Activated naive CD8-positive, alpha-beta T cell treated with anti-CD3 and anti-CD28 coated beads, Interleukin-2, amount 50 U/mL, for 24 hours (primary cell): Measurements from ENCODE around the gene DDX1.

Experiments
- ATAC-seq: fragments of 150-1000 bp; cut with Tn5 transposase; one replicate; pipeline ENCODE4 v1.10.0; 2021
- DNase-seq: peaks from one replicate; pipeline ENCODE4 v3.0.0; 2021
- H3K27ac Mint-ChIP-seq: one replicate; pipeline ENCODE4 v1.8.0; 2021; ENCODE audit warnings: mild to moderate bottlenecking, mixed read lengths
- H3K27me3 Mint-ChIP-seq: one replicate; pipeline ENCODE4 v1.8.0; 2021; ENCODE audit warnings: mixed read lengths
- H3K36me3 Mint-ChIP-seq: one replicate; pipeline ENCODE4 v1.8.0; 2021; ENCODE audit warnings: low read depth, mixed read lengths
- H3K4me1 Mint-ChIP-seq: one replicate; pipeline ENCODE4 v1.8.0; 2021; ENCODE audit warnings: mixed read lengths
- H3K4me3 Mint-ChIP-seq: one replicate; pipeline ENCODE4 v1.8.0; 2021; ENCODE audit warnings: mild to moderate bottlenecking, moderate library complexity, mixed read lengths
- H3K9me3 Mint-ChIP-seq: one replicate; pipeline ENCODE4 v1.8.0; 2021; ENCODE audit warnings: mixed read lengths

DDX1 gene

GRCh38 chr2:15633043-15633970, 41.6 kb downstream of the DDX1 start:
- H3K27ac Mint-ChIP-seq: peak overlapping the region; percentile 6
- no peak for ATAC-seq
- no peaks in the 10 kb centered on the region for H3K4me1 Mint-ChIP-seq
- no peaks in the 10 kb centered on the region for H3K9me3 Mint-ChIP-seq
- H3K36me3 Mint-ChIP-seq: peaks cover 22% of the 10 kb centered on the region
- DNase-seq: no peak
- no peaks in the 10 kb centered on the region for H3K27me3 Mint-ChIP-seq
- no peak overlapping the region for H3K4me3 Mint-ChIP-seq

DNA sequence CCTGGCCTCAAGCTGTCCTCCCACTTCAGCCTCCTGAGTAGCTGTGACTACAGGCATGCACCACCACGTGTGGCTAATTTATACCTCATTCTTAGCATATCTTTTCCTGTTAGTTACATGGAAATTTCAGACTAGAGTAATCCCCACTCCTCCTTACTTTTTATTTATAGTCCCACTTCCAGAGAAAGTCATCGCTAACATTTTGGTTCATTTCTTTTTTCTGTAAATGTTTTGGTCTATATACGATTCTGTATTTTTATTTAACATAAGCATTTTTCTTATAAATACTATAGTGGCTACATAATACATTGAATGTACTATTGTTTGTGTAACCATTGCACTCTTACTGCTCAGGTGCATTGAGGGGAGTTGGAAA, 42.3 kb downstream of the DDX1 start:
- peaks cover 23% of the 10 kb centered on the region for H3K36me3 Mint-ChIP-seq
- H3K4me1 Mint-ChIP-seq: no peaks in the 10 kb centered on the region
- no peak overlapping the region for H3K27ac Mint-ChIP-seq
- DNase-seq (no peak), ATAC-seq (no peak)
- no peak overlapping the region for H3K4me3 Mint-ChIP-seq
- no peaks in the 10 kb centered on the region for H3K9me3 Mint-ChIP-seq
- no peaks in the 10 kb centered on the region for H3K27me3 Mint-ChIP-seq

DNA sequence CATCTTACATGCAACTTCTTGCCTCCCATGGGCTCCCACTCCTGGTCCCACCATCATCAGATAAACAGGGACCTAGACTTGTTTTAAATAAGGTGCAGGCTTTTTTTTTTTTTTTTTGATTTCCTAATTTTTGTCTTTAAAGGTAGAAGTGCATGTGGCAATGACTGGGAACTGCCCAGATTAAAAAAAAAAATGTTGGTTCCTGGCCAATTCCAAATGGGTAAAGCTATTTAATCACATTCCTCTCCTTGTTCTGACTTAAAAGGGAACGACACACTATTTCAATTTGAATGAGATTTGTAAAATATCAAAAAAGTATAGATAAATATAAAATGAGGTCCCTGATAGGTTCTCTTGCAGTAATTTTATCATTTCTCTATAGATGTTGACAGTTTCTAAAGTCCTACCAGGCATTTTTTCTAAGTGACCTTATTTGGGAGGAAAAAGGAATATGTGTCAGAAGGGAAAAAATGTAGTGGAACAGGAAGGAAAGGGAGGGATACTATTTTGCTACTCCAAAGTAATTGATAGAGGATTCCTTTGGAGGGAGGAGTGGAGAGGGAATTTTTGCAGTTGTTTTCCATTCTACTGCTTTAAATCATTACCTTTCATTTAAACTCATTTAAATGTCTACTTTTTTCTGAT, 43.3 kb downstream of the DDX1 start:
- H3K9me3 Mint-ChIP-seq: no peaks in the 10 kb centered on the region
- H3K27me3 Mint-ChIP-seq: no peaks in the 10 kb centered on the region
- no peak for ATAC-seq
- peaks cover 25% of the 10 kb centered on the region for H3K36me3 Mint-ChIP-seq
- no peak overlapping the region for H3K4me3 Mint-ChIP-seq
- no peak for DNase-seq
- peak overlapping the region; percentile 27 for H3K27ac Mint-ChIP-seq
- peaks cover 3% of the 10 kb centered on the region for H3K4me1 Mint-ChIP-seq

DNA sequence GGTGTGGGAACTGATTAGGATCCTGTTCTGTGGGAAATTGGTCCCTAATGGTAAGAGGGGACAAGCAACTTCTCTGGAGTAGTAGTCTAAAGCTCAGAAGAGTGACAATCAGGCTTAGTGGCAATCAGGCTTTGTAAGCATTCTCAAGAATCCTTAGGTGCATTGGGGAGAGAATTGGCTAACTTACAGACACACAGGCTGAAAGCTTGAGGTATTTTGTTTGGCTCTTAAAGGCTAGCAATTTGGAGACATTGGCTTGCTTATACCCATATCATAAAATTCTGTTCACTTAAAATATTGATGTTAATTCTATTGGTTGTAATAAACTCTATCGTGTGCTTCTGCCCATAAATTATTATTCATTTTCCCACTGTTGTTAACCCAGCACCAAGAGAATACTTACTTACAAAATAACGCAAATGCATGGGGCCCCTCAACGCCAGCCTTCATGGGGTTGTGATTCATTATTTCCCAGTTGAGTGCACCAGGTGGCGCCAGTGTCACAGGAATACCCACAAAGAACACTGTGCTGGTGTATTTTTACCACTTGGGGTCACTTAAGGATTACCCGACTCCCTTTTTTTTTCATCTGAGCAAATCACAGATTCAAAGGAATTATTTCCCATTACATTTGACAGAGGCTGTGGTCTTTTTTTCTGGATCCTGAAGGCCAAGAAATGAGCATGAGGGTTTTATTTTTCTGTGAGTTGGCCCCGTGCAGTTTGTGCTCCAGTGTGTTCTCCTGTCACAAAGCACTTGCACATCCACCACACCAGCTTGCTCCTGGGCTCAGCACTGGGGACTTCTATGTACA, 45.5 kb downstream of the DDX1 start:
- Mint-ChIP-seq H3K27me3 (no peaks in the 10 kb centered on the region), H3K9me3 (peaks cover 6% of the 10 kb centered on the region), H3K4me1 (peaks cover 3% of the 10 kb centered on the region), H3K36me3 (peaks cover 28% of the 10 kb centered on the region), H3K27ac (no peak overlapping the region), H3K4me3 (no peak overlapping the region)
- peak; percentile 52 for DNase-seq
- peak; percentile 85 for ATAC-seq

GRCh38 chr2:15638720-15639119, 47.1 kb downstream of the DDX1 start:
- Mint-ChIP-seq H3K4me3 (no peak overlapping the region), H3K27ac (no peak overlapping the region), H3K36me3 (peaks cover 28% of the 10 kb centered on the region), H3K9me3 (peaks cover 6% of the 10 kb centered on the region), H3K4me1 (peaks cover 3% of the 10 kb centered on the region), H3K27me3 (no peaks in the 10 kb centered on the region)
- DNase-seq (no peak), ATAC-seq (no peak)

- Mint-ChIP-seq H3K4me1 (peaks cover 3% of the 10 kb centered on the region), H3K27ac (no peak overlapping the region), H3K4me3 (no peak overlapping the region), H3K27me3 (no peaks in the 10 kb centered on the region), H3K36me3 (peaks cover 23% of the 10 kb centered on the region), H3K9me3 (peaks cover 6% of the 10 kb centered on the region)
- ATAC-seq (no peak), DNase-seq (no peak)
Observed at GRCh38 chr2:15639323-15640251, 47.9 kb downstream of the DDX1 start.

DNA sequence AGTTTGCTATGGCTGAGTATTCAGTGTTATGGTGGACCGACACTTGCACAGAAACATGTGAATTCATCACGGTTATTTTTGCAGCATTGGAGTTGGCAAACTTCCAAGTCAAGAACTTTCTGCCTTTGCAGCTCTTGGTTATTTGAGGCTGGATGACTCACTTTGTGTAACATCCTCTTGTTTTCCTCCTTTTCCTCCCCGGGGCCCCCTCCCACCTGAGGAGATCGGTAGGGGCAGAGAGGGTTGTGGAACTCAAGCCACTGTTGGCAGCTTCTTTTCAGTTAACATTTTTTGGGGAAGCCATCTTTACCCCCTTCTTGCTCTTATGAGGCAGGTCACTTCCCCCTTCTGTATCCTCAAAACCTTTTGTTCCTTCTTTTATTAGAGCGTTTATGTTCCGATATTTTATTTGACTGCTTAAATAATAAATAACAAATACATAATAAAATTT, 48.6 kb downstream of the DDX1 start:
- peaks cover 3% of the 10 kb centered on the region for H3K4me1 Mint-ChIP-seq
- peaks cover 21% of the 10 kb centered on the region for H3K36me3 Mint-ChIP-seq
- peaks cover 6% of the 10 kb centered on the region for H3K9me3 Mint-ChIP-seq
- no peak overlapping the region for H3K4me3 Mint-ChIP-seq
- H3K27me3 Mint-ChIP-seq: no peaks in the 10 kb centered on the region
- no peak for DNase-seq
- H3K27ac Mint-ChIP-seq: no peak overlapping the region
- ATAC-seq: no peak

DNA sequence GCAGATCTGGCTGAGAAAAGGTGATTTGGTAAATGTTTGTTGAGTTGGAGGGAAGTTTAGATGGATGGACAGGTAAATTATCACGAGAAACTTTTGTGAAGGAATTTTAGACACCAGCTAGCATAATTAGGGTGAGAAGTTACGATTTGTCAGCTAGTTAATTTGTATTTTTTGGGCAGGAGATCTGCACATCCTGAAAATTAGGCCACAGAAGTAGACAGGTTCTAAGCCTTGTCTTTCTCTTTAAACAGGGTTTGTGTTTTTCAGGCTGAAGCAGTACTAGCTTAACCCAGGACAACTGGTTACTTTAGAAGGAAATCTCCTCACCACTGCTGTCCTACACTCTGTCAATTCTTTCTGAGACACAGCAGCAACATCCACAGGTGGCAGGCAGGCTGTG, 49.1 kb downstream of the DDX1 start:
- no peak for DNase-seq
- no peak overlapping the region for H3K4me3 Mint-ChIP-seq
- peaks cover 21% of the 10 kb centered on the region for H3K36me3 Mint-ChIP-seq
- ATAC-seq: no peak
- no peaks in the 10 kb centered on the region for H3K27me3 Mint-ChIP-seq
- peaks cover 6% of the 10 kb centered on the region for H3K9me3 Mint-ChIP-seq
- H3K27ac Mint-ChIP-seq: no peak overlapping the region
- peaks cover 3% of the 10 kb centered on the region for H3K4me1 Mint-ChIP-seq

DNA sequence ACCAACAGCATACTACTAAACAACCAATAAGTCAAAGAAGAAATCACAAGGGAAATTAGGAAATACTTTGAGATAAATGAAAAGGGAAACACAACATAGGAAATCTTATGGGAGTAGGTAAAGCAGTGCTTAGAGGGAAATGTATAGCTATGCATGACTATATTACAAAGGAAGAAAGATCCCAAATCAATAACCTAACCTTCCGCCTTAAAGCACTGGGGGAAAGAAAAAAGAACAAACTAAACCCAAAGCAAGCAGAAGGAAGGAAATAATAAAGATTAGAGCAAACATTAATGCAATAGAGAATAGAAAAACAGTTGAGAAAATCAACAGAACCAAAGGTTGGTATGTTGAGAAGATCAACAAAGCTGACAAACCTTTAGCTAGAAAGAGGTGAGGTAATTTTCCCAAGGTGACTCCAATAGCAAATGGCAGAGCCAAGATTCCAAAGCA, 49.9 kb downstream of the DDX1 start:
- Mint-ChIP-seq H3K36me3 (peaks cover 21% of the 10 kb centered on the region), H3K27ac (no peak overlapping the region), H3K9me3 (peaks cover 6% of the 10 kb centered on the region), H3K4me3 (no peak overlapping the region), H3K4me1 (peaks cover 3% of the 10 kb centered on the region), H3K27me3 (no peaks in the 10 kb centered on the region)
- DNase-seq (no peak), ATAC-seq (no peak)

DNA sequence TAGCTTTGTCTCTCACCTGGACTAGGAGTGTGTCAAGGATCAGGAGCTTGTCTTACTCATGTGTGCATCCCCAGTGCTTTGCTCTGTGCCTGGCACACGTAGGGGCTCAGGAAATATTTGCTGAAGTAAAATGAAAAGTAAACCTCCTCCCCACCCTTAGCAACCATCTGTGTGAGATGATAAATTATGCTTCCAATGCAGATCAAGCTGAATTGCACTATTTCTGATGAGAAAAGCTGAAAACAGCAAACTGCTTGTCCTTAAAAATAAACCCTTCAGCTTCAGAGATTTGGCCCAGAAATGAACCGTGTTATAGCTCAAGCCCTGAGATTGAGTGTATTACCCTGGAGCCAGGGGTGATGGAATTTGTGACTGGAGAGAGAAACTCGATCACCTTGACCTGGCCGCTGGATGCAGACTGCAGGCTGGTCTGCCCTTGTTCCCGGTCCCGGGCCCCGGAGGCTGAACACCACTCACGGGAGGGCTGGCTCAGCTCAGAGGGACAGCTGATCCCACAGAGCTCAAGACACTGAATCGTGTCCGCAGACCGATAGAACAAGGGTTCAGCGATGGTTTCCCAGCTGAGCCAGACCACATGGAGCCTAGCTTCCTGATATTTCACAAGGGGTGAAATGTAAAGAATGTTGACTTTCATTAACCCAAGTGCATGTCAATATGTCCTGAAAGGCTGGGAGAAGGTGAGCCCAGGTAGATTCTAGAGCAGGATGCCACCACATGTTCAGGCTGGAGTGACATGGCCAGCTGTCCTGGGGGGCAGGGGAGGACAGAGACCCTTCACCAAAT, 50.5 kb downstream of the DDX1 start:
- no peak for DNase-seq
- Mint-ChIP-seq H3K36me3 (peaks cover 21% of the 10 kb centered on the region), H3K27ac (no peak overlapping the region), H3K9me3 (peaks cover 6% of the 10 kb centered on the region), H3K27me3 (no peaks in the 10 kb centered on the region), H3K4me3 (no peak overlapping the region), H3K4me1 (peaks cover 3% of the 10 kb centered on the region)
- no peak for ATAC-seq

DNA sequence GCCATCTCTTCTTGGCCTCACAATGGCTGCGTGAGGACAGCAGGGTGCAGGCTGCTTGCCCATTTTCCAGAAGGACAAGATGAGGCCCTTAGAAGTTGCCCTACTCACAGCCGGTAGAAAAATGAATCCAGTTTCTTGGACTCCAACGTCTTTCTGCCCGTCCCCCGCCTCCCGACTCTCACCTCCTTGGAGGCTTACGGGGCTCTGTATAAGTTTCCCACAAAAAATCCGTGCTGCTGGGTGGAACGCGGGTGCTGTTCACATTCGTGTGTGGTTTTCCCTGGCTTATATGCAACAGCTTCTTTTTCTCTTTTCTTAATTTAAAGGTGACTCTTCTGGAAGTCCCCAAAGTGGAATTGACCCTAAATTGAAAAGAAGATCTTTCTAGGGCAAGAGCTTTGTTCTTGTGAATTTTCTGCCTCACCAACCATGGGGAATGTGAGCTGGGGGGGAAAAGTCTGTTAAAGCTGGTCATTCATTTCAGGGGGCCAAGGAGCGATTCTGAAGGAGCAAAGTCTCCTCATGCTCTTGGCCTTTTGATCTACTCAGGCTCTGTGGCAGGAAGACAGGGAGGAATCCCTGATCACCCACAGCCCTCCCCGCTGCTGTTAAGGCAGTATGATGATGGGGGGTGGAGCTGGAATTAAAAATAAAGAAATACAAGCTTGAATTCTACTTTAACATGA, 51.3 kb downstream of the DDX1 start:
- Mint-ChIP-seq H3K4me1 (peaks cover 3% of the 10 kb centered on the region), H3K9me3 (peaks cover 6% of the 10 kb centered on the region), H3K27ac (no peak overlapping the region), H3K4me3 (no peak overlapping the region), H3K27me3 (no peaks in the 10 kb centered on the region), H3K36me3 (peaks cover 21% of the 10 kb centered on the region)
- ATAC-seq (no peak), DNase-seq (no peak)

DNA sequence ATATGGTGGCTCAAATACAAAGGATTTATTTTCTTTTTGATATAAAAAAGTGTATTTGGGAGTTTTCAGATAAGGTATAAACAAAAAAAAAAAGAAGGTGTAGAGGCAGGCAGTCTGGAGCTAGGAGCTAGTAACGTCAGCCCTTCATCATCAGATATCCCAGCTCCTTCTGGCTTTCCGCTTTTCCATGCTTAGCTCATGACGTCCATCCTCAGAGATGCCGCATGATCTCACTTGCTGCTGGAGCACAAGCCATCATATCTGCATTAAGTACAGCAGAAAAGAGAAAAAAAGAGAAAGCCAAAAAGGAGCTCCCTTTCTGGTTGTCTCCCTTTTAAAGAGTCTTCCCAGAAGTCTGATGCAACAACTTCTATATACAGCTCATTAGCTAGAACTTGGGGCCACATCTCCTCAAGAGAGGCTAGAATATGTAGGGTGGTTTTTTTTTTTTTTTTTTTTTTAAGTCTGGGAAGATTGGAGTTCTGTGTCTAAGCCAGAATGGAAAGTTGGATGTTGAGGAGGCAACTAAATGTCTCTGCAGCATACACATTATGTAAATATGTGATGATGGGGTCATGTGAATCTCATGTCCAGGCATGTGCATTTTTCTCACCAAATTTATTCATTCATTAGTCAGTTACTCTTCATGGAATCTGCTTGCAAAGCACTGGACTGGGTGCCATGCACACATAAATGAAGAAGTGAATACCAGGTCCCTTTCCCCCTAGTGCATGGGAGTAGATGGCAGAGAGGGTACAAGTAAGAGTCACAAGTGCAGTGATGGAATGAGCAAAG, 52.3 kb downstream of the DDX1 start:
- Mint-ChIP-seq H3K4me3 (no peak overlapping the region), H3K9me3 (peaks cover 6% of the 10 kb centered on the region), H3K27ac (no peak overlapping the region), H3K27me3 (no peaks in the 10 kb centered on the region), H3K36me3 (peaks cover 16% of the 10 kb centered on the region), H3K4me1 (peaks cover 3% of the 10 kb centered on the region)
- no peak for ATAC-seq
- no peak for DNase-seq
